ENCODE data around the gene RNPC3. TPM values are rescaled to one million over a fixed set of nuclear protein-coding genes. Genes with fewer than 3 reads are reported as not detected.

The RNPC3 gene
- polyA plus RNA-seq, 1 of the 3 experiments (the other 2 are of a cell fraction) = 10.0 TPM

- H3K9ac ChIP-seq = no peak overlapping the region
- TF ChIP-seq TCF12 (IDR thresholded peaks at IDR 0.05) (no peak), EP300 (IDR thresholded peaks at IDR 0.05; ENCODE audit: borderline replicate concordance in 1 of 2, low read depth in 1 of 2, low read length in 1 of 2) (no peak), TAF1 (IDR thresholded peaks at IDR 0.05; ENCODE audit: borderline replicate concordance, low read depth, low read length) (no peak), FOXJ3 (CRISPR knock-in tag; IDR thresholded peaks at IDR 0.05) (no peak), REST (IDR thresholded peaks at IDR 0.05; ENCODE audit: low read depth, low read length) (no peak), NFIC (IDR thresholded peaks at IDR 0.05; ENCODE audit: borderline replicate concordance) (no peak), SIN3A (IDR thresholded peaks at IDR 0.05; ENCODE audit: borderline replicate concordance, low read depth, low read length) (no peak), NRF1 (IDR thresholded peaks at IDR 0.05; ENCODE audit: low read depth, low read length) (no peak), FOSL2 (IDR thresholded peaks at IDR 0.05; ENCODE audit: borderline replicate concordance, low read depth) (no peak), ZBTB33 (IDR thresholded peaks at IDR 0.05; ENCODE audit: borderline replicate concordance, low read depth) (no peak), ELF1 (IDR thresholded peaks at IDR 0.05) (no peak), YY1 (IDR thresholded peaks at IDR 0.05; ENCODE audit: low read depth) (no peak), CHD2 (IDR thresholded peaks at IDR 0.05; ENCODE audit: low read length, partially characterized antibody) (no peak), POLR2AphosphoS5 (IDR thresholded peaks at IDR 0.05; ENCODE audit: low read depth, low read length) (no peak), IRF3 (IDR thresholded peaks at IDR 0.05; ENCODE audit: low read depth, low read length) (no peak)
- TF ChIP-seq, protein P1, sequence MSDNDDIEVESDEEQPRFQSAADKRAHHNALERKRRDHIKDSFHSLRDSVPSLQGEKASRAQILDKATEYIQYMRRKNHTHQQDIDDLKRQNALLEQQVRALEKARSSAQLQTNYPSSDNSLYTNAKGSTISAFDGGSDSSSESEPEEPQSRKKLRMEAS (IDR thresholded peaks at IDR 0.05; ENCODE audit: low read depth) = no peak
- TF ChIP-seq, protein P2, sequence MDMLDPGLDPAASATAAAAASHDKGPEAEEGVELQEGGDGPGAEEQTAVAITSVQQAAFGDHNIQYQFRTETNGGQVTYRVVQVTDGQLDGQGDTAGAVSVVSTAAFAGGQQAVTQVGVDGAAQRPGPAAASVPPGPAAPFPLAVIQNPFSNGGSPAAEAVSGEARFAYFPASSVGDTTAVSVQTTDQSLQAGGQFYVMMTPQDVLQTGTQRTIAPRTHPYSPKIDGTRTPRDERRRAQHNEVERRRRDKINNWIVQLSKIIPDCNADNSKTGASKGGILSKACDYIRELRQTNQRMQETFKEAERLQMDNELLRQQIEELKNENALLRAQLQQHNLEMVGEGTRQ (IDR thresholded peaks at IDR 0.05; ENCODE audit: borderline replicate concordance, low read depth, low read length) = no peak
- H3K79me2 ChIP-seq (ENCODE audit: insufficient read depth) = no peaks in the 10 kb centered on the region
- no peaks in the 10 kb centered on the region for H4K20me1 ChIP-seq (ENCODE audit: insufficient read depth)
- no peaks in the 10 kb centered on the region for H3F3A ChIP-seq (replicated peaks; ENCODE audit: insufficient read depth)
- no peak overlapping the region for H3K4me2 ChIP-seq
- H3K4me1 ChIP-seq (ENCODE audit: control insufficient read depth in 1 of 2, insufficient read depth in 2 of 2, low read depth in 1 of 2, low read length in 1 of 2) = no peaks in the 10 kb centered on the region; a peak in 1 of 4 replicates
- H3K27ac ChIP-seq (ENCODE audit: low read depth in 2 of 2, low read length in 1 of 2) = no peak overlapping the region
- no peaks in the 10 kb centered on the region for H3K9me3 ChIP-seq
- no peak overlapping the region for H2AFZ ChIP-seq (ENCODE audit: low read depth)
- no peaks in the 10 kb centered on the region for H3K36me3 ChIP-seq (replicated peaks in 1 of 2; ENCODE audit: control insufficient read depth in 1 of 2, insufficient read depth in 2 of 2, low read length in 1 of 2)
- POLR2A ChIA-PET = no interaction called here
- no peak for DNase-seq
- no peaks in the 10 kb centered on the region for H3K27me3 ChIP-seq (ENCODE audit: insufficient read depth)
- CTCF ChIA-PET = no interaction called here
- H3K4me3 ChIP-seq (ENCODE audit: low read depth in 2 of 2, low read length in 1 of 2) = no peak overlapping the region
- no peaks in the 10 kb centered on the region for H3K9me2 ChIP-seq
Measured at GRCh38 chr1:103489935-103490334, 35.6 kb upstream of the RNPC3 start.

All from SK-N-SH (cell line).